Endothelial cell of umbilical vein (primary cell): Measurements from ENCODE around the gene FAM241B. TPM values are rescaled to one million over a fixed set of nuclear protein-coding genes. Genes with fewer than 3 reads are reported as not detected.

ENCODE experiments used
- BruUV-seq: library from RNA; stranded (reverse); fragments of 400-500 nt; replicated peaks from 2 replicates; lab custom pipeline; 2021; lab: Mats Ljungman, UMichigan
- CTCF ChIA-PET: fragments of 300-600, 350-600 bp; sonication (Branson Sonifier 250); formaldehyde crosslinking; loops from one replicate; lab custom pipeline; 2021; ENCODE audit warnings: antibody characterized with exemption, inconsistent platforms; lab: Charles Lee
- POLR2A ChIA-PET: fragments of 300-600, 350-600 bp; sonication (Branson Sonifier 250); formaldehyde crosslinking; loops from one replicate; lab custom pipeline; 2021; ENCODE audit warnings: antibody characterized with exemption, inconsistent platforms; lab: Charles Lee
- DNase-seq: peaks from one replicate; pipeline ENCODE4 v3.0.0-alpha.2; 2011; ENCODE audit warnings: low read depth, low spot score
- FAIRE-seq: peaks from 2 replicates; lab custom pipeline; 2011; peaks lifted over from hg19 to GRCh38; lab: Jason Lieb, UNC
- H2AFZ ChIP-seq: 2 replicates; pipeline ENCODE4 v1.6.0; 2012; ENCODE audit warnings: low read depth, low read length, control low read depth, inconsistent platforms
- H3K27ac ChIP-seq: 2 replicates; pipeline ENCODE4 v1.5.1; 2011; ENCODE audit warnings: low read depth, mild to moderate bottlenecking, control low read depth, low read length, moderate library complexity; ENCODE audit not compliant: insufficient read depth
- H3K27me3 ChIP-seq, 2 experiments: 2 replicates each; pipeline versions ENCODE4 v1.6.0 to v1.6.1; 2011; ENCODE audit warnings: low read length in 2 of 2, mixed read lengths in 1 of 2; ENCODE audit not compliant: control insufficient read depth in 2 of 2, insufficient read depth in 2 of 2
- H3K36me3 ChIP-seq, 2 experiments: 2 replicates in 1 of 2; 3 replicates in 1 of 2; pipeline ENCODE4 v1.5.1; 2011; ENCODE audit warnings: low read length in 2 of 2, mild to moderate bottlenecking in 1 of 2, moderate library complexity in 1 of 2; ENCODE audit not compliant: control insufficient read depth in 2 of 2, insufficient read depth in 2 of 2; ENCODE audit errors: extremely low read depth in 1 of 2
- H3K4me1 ChIP-seq: 3 replicates; pipeline ENCODE4 v1.5.1; 2011; ENCODE audit warnings: mild to moderate bottlenecking, low read length; ENCODE audit not compliant: control insufficient read depth, insufficient read depth; ENCODE audit errors: extremely low read depth
- H3K4me2 ChIP-seq: 2 replicates; pipeline ENCODE4 v1.6.1; 2011; ENCODE audit warnings: low read length, control low read depth, mixed read lengths; ENCODE audit not compliant: insufficient read depth
- H3K4me3 ChIP-seq, 3 experiments: fragments of 200-600 bp in 1 of 3; sonication (generic), shearing (Covaris generic) in 1 of 3; replicated peaks in 1 of 3; 2 replicates each; pipeline ENCODE4 v1.5.1; 2011 to 2016; ENCODE audit warnings: control low read depth in 3 of 3, low read length in 3 of 3, mild to moderate bottlenecking in 2 of 3, inconsistent platforms in 1 of 3, low read depth in 1 of 3, moderate library complexity in 1 of 3; ENCODE audit not compliant: insufficient read depth in 1 of 3
- H3K79me2 ChIP-seq: 2 replicates; pipeline ENCODE4 v1.6.0; 2012; ENCODE audit warnings: low read length, inconsistent platforms; ENCODE audit not compliant: control insufficient read depth, insufficient read depth
- H3K9ac ChIP-seq: replicated peaks from 2 replicates; pipeline ENCODE3; 2011; ENCODE audit warnings: low read length, control low read depth; ENCODE audit not compliant: insufficient read depth; ENCODE audit errors: extremely low read depth
- H3K9me1 ChIP-seq: replicated peaks from 3 replicates; pipeline ENCODE4 v1.6.0; 2011; ENCODE audit warnings: mild to moderate bottlenecking, low read length; ENCODE audit not compliant: control insufficient read depth, insufficient read depth; ENCODE audit errors: extremely low read depth
- H3K9me3 ChIP-seq: replicated peaks from 2 replicates; pipeline ENCODE4 v1.5.1; 2012; ENCODE audit warnings: low read length, inconsistent platforms; ENCODE audit not compliant: control insufficient read depth, insufficient read depth
- H4K20me1 ChIP-seq: replicated peaks from 2 replicates; pipeline ENCODE3; 2011; ENCODE audit warnings: mild to moderate bottlenecking, low read length; ENCODE audit not compliant: control insufficient read depth, insufficient read depth; ENCODE audit errors: extremely low read depth
- CTCF ChIP-seq, 2 donors: IDR thresholded peaks; 1 replicate in 1 of 2; 2 replicates in 1 of 2; pipeline ENCODE4 v1.5.1; 2011; ENCODE audit warnings: low read length in 2 of 2, mild to moderate bottlenecking in 2 of 2, moderate library complexity in 2 of 2, control low read depth in 1 of 2, inconsistent platforms in 1 of 2, low read depth in 1 of 2; ENCODE audit not compliant: insufficient read depth in 1 of 2; ENCODE audit errors: extremely low read depth in 1 of 2
- EZH2 ChIP-seq: IDR thresholded peaks from 2 replicates; pipeline ENCODE4 v1.6.1; 2012; ENCODE audit warnings: borderline replicate concordance, low read depth, mild to moderate bottlenecking, moderate library complexity, low read length, inconsistent platforms; ENCODE audit not compliant: severe bottlenecking
- FOS ChIP-seq: IDR thresholded peaks from 2 replicates; pipeline ENCODE4 v1.6.1; 2011; ENCODE audit warnings: mild to moderate bottlenecking, low read length, moderate library complexity, borderline replicate concordance; ENCODE audit not compliant: insufficient read depth
- GATA2 ChIP-seq: IDR thresholded peaks from 2 replicates; pipeline ENCODE4 v1.7.0; 2011; ENCODE audit warnings: low read depth, mild to moderate bottlenecking, moderate library complexity, mixed read lengths, low read length; ENCODE audit not compliant: insufficient read length, insufficient read depth
- JUN ChIP-seq: IDR thresholded peaks from 2 replicates; pipeline ENCODE4 v1.6.1; 2011; ENCODE audit warnings: borderline replicate concordance, low read depth; ENCODE audit not compliant: insufficient read length, insufficient read depth
- MAX ChIP-seq: IDR thresholded peaks from 2 replicates; pipeline ENCODE4 v1.6.1; 2011; ENCODE audit not compliant: insufficient read depth, insufficient read length
- MYC ChIP-seq: IDR thresholded peaks from one replicate; pipeline ENCODE4 v1.6.1; 2011; ENCODE audit warnings: mild to moderate bottlenecking, low read depth, low read length
- POLR2A ChIP-seq: IDR thresholded peaks from 2 replicates; pipeline ENCODE4 v1.6.1; 2012; ENCODE audit warnings: low read depth, mild to moderate bottlenecking, control low read depth, low read length
- POLR2AphosphoS5 ChIP-seq: IDR thresholded peaks from 2 replicates; pipeline ENCODE4 v1.6.1; 2012; ENCODE audit warnings: low read depth, mild to moderate bottlenecking, control low read depth, low read length, moderate library complexity; ENCODE audit not compliant: insufficient read depth
- dilution Hi-C: fragments of 300-500 bp; cut with MboI; formaldehyde crosslinking; loops from one replicate; pipeline ENCODE4 v1.15.0; 2019; ENCODE audit warnings: low sequenced_read_pairs; ENCODE audit not compliant: extremely low pct_ligation_motif_present
- intact Hi-C: fragments of 100-400 bp; cut with micrococcal nuclease; formaldehyde crosslinking; loops from one replicate; pipeline ENCODE4 v1.10.0; 2022
- polyA plus RNA-seq, 4 experiments: library from polyadenylated mRNA; depleted of rRNA in 3 of 4; stranded (reverse) in 3 of 4; unstranded in 1 of 4; fragments of >200 nt; gene quantifications; 2 replicates each; pipeline versions ENCODE4 v1.2.1 to v1.2.3, GENCODE V29; 2011 to 2012; ENCODE audit warnings: missing spikeins in 1 of 4
- total RNA-seq: library from RNA; stranded (reverse); gene quantifications from 2 replicates; pipeline ENCODE4 v1.2.3, GENCODE V29; 2021

FAM241B gene
- total and polyA plus RNA-seq, 2 donors (not counting 3 experiments of a cell fraction or from before 2014, with no cell fraction given), result 0.23 TPM; not detected in 1

GRCh38 chr10:69584624-69585023 lies 45.4 kb upstream of the FAM241B start:
- no peak for FAIRE-seq
- Histone ChIP-seq H3K27ac (no peak overlapping the region), H3K9me3 (no peaks in the 10 kb centered on the region), H3K36me3 (no peaks in the 10 kb centered on the region), H3K79me2 (no peaks in the 10 kb centered on the region), H3K27me3 (peaks cover 9 to 35% of the 10 kb centered on the region in 2 experiments), H3K4me1 (no peaks in the 10 kb centered on the region), H3K9ac (no peak overlapping the region), H3K4me2 (no peak overlapping the region), H3K9me1 (no peaks in the 10 kb centered on the region), H4K20me1 (no peaks in the 10 kb centered on the region), H3K4me3 (no peak overlapping the region), H2AFZ (no peak overlapping the region)
- no TSS peak for BruUV-seq
- CTCF ChIA-PET, result interaction anchor here (1.2 kb wide), 1 partner anchor 11 kb away, joined by 4 read pairs; the partner anchor contains the start of gene NEUROG3
- dilution Hi-C loops, result no loop called here
- POLR2A ChIA-PET, result no interaction called here
- DNase-seq, result no peak
- TF ChIP-seq MAX (no peak), POLR2AphosphoS5 (no peak), EZH2 (no peak), POLR2A (no peak), GATA2 (no peak), CTCF (IDR thresholded peaks at IDR 0.05; ENCODE audit: extremely low read depth in 1 of 2, insufficient read depth in 1 of 2, low read depth in 1 of 2, low read length in 2 of 2) (no peak), MYC (no peak), FOS (no peak), JUN (no peak)
- intact Hi-C loops, result no loop called here
